ENCODE measurements around the gene ZC3H10.

DNA sequence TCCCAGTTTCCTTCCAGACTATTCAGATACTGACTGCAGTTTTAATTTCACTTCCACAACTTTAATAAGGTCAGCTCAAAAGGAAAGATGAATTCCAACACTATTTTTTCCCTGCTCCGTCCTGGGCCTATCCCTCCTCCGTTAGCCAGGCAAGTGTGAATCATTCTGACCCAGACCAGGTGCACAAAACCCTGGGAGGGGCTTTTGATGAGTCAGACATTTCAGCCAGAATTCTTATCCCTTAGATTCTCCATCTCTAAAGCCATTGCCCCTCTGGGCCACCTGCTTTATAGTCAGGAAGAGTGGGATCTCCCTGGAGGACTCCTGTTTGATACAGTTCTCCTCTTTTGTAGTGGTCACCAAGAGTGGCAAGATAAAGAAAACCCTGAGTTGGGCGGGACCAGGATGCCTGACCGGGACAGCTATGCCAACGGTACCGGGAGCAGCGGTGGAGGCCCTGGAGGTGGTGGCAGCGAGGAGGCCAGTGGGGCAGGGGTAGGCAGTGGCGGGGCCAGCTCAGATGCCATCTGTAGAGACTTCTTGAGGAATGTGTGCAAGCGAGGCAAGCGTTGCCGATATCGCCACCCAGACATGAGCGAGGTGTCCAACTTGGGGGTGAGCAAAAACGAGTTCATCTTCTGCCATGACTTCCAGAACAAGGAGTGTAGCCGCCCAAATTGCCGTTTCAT is 2.2 kb downstream of the ZC3H10 start:
- TF ChIP-seq, protein P1, sequence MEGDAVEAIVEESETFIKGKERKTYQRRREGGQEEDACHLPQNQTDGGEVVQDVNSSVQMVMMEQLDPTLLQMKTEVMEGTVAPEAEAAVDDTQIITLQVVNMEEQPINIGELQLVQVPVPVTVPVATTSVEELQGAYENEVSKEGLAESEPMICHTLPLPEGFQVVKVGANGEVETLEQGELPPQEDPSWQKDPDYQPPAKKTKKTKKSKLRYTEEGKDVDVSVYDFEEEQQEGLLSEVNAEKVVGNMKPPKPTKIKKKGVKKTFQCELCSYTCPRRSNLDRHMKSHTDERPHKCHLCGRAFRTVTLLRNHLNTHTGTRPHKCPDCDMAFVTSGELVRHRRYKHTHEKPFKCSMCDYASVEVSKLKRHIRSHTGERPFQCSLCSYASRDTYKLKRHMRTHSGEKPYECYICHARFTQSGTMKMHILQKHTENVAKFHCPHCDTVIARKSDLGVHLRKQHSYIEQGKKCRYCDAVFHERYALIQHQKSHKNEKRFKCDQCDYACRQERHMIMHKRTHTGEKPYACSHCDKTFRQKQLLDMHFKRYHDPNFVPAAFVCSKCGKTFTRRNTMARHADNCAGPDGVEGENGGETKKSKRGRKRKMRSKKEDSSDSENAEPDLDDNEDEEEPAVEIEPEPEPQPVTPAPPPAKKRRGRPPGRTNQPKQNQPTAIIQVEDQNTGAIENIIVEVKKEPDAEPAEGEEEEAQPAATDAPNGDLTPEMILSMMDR (IDR thresholded peaks at IDR 0.05; ENCODE audit: extremely low read depth in 1 of 2, insufficient read depth in 1 of 2, low read depth in 1 of 2, low read length in 2 of 2), result no peak
- no peak for TF ChIP-seq GATA2 (IDR thresholded peaks at IDR 0.05; ENCODE audit: insufficient read depth, insufficient read length, low read depth, low read length)
- TF ChIP-seq, protein P2, sequence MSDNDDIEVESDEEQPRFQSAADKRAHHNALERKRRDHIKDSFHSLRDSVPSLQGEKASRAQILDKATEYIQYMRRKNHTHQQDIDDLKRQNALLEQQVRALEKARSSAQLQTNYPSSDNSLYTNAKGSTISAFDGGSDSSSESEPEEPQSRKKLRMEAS (IDR thresholded peaks at IDR 0.05; ENCODE audit: insufficient read depth, insufficient read length), result no peak
- no peak for TF ChIP-seq POLR2A (IDR thresholded peaks at IDR 0.05; ENCODE audit: low read depth, low read length)
- TF ChIP-seq JUN (IDR thresholded peaks at IDR 0.05; ENCODE audit: borderline replicate concordance, insufficient read depth, insufficient read length, low read depth), result no peak
- TF ChIP-seq POLR2AphosphoS5 (IDR thresholded peaks at IDR 0.05; ENCODE audit: insufficient read depth, low read depth, low read length), result no peak
- no peak for TF ChIP-seq FOS (IDR thresholded peaks at IDR 0.05; ENCODE audit: borderline replicate concordance, insufficient read depth, low read length)
- TF ChIP-seq EZH2 (IDR thresholded peaks at IDR 0.05; ENCODE audit: borderline replicate concordance, low read depth, low read length, severe bottlenecking), result no peak

All from endothelial cell of umbilical vein (primary cell).